ENCODE measurements around the gene FYN.

Gene FYN

DNA sequence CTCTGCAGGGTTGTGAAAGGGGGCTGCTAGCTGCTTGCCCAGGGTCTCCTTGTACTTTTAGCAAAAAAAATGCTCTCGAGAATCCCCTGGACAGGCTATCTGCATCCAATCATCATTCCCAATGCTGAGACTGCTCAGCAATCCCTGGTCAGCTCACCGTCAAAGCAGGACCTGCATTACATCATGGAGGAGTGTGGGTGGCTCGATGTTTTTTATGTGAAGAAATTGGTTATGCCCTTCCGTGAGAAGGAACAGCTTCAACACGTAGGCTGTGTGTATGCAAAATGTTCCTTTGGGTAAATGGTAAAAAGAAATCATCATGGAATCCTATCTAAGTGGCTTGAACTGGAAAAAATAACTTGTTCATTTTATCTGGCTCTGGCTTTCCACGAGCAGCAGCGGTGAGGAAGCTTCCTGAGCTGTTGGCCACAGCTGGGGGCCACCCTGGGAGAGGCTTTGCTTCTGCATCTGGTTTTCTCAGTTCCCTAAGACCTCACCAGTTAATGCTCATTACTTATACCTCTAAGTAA is 111.4 kb downstream of the FYN start:
- Histone ChIP-seq H4K20me1 (ENCODE audit: control insufficient read depth, insufficient read depth, low read depth, low read length) (no peaks in the 10 kb centered on the region), H3K27me3 (ENCODE audit: control insufficient read depth, low read length) (no peaks in the 10 kb centered on the region), H3K9me2 (replicated peaks; ENCODE audit: control insufficient read depth, low read length) (no peaks in the 10 kb centered on the region), H3K4me2 (ENCODE audit: low read length) (no peak overlapping the region), H3K36me3 (ENCODE audit: control insufficient read depth, low read length) (no peaks in the 10 kb centered on the region), H3K4me3 (ENCODE audit: low read length) (no peak overlapping the region), H3K9me3 (ENCODE audit: control insufficient read depth, insufficient read depth, low read length) (no peaks in the 10 kb centered on the region), H3F3A (ENCODE audit: control insufficient read depth, insufficient read depth) (no peaks in the 10 kb centered on the region), H3K4me1 (ENCODE audit: control insufficient read depth, low read length) (peaks cover 6% of the 10 kb centered on the region), H3K27ac (ENCODE audit: low read depth, low read length) (no peak overlapping the region), H3K79me2 (ENCODE audit: control insufficient read depth, low read length) (no peaks in the 10 kb centered on the region)
- TF ChIP-seq EZH2phosphoT487 (IDR thresholded peaks at IDR 0.05; ENCODE audit: borderline replicate concordance, low read length) (no peak), CTCF (IDR thresholded peaks at IDR 0.05; ENCODE audit: low read depth, low read length, poor library complexity, severe bottlenecking) (no peak)

DNA sequence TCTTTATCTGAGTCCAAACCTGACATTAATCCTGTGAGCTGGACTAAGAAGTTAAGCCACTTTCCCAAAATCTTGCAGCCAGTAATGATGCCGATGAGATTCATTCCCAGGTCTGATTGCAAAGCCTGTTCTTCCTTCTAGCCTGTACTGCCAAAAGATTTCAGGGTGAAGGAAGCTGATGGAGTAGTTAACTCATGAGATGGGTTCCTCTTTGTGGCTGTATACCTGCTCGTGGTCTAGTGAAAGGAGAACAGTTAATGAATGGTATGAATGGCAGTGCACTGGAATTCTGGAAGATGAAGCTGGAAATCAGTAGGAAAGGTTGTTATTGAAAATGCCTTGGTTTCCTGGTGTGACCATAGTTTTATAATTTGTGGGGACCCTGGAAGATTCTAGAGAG is 112.0 kb downstream of the FYN start:
- H3K4me2 ChIP-seq (ENCODE audit: low read length), result no peak overlapping the region
- H3K4me1 ChIP-seq (ENCODE audit: control insufficient read depth, low read length), result peaks cover 6% of the 10 kb centered on the region
- H3K9me2 ChIP-seq (replicated peaks; ENCODE audit: control insufficient read depth, low read length), result no peaks in the 10 kb centered on the region
- H3K27ac ChIP-seq (ENCODE audit: low read depth, low read length), result no peak overlapping the region
- H3K36me3 ChIP-seq (ENCODE audit: control insufficient read depth, low read length), result no peaks in the 10 kb centered on the region
- H3K79me2 ChIP-seq (ENCODE audit: control insufficient read depth, low read length), result no peaks in the 10 kb centered on the region
- H3K9me3 ChIP-seq (ENCODE audit: control insufficient read depth, insufficient read depth, low read length), result no peaks in the 10 kb centered on the region
- no peaks in the 10 kb centered on the region for H4K20me1 ChIP-seq (ENCODE audit: control insufficient read depth, insufficient read depth, low read depth, low read length)
- H3K4me3 ChIP-seq (ENCODE audit: low read length), result no peak overlapping the region
- H3F3A ChIP-seq (ENCODE audit: control insufficient read depth, insufficient read depth), result no peaks in the 10 kb centered on the region
- H3K27me3 ChIP-seq (ENCODE audit: control insufficient read depth, low read length), result no peaks in the 10 kb centered on the region
- TF ChIP-seq CTCF (IDR thresholded peaks at IDR 0.05; ENCODE audit: low read depth, low read length, poor library complexity, severe bottlenecking), result no peak
- TF ChIP-seq EZH2phosphoT487 (IDR thresholded peaks at IDR 0.05; ENCODE audit: borderline replicate concordance, low read length), result no peak

- TF ChIP-seq CTCF (IDR thresholded peaks at IDR 0.05; ENCODE audit: low read depth, low read length, poor library complexity, severe bottlenecking) (no peak), EZH2phosphoT487 (IDR thresholded peaks at IDR 0.05; ENCODE audit: borderline replicate concordance, low read length) (no peak)
- Histone ChIP-seq H3K4me1 (ENCODE audit: control insufficient read depth, low read length) (peaks cover 6% of the 10 kb centered on the region), H4K20me1 (ENCODE audit: control insufficient read depth, insufficient read depth, low read depth, low read length) (no peaks in the 10 kb centered on the region), H3K27me3 (ENCODE audit: control insufficient read depth, low read length) (no peaks in the 10 kb centered on the region), H3K9me2 (replicated peaks; ENCODE audit: control insufficient read depth, low read length) (no peaks in the 10 kb centered on the region), H3K79me2 (ENCODE audit: control insufficient read depth, low read length) (no peaks in the 10 kb centered on the region), H3F3A (ENCODE audit: control insufficient read depth, insufficient read depth) (no peaks in the 10 kb centered on the region), H3K27ac (ENCODE audit: low read depth, low read length) (no peak overlapping the region), H3K4me3 (ENCODE audit: low read length) (no peak overlapping the region), H3K4me2 (ENCODE audit: low read length) (no peak overlapping the region), H3K36me3 (ENCODE audit: control insufficient read depth, low read length) (no peaks in the 10 kb centered on the region), H3K9me3 (ENCODE audit: control insufficient read depth, insufficient read depth, low read length) (no peaks in the 10 kb centered on the region)
Observed at GRCh38 chr6:111759836-111760785, 113.1 kb downstream of the FYN start.

All from DOHH2 (cell line).